Thyroid gland (tissue), 4 donors: Measurements from ENCODE around the gene INPP4B.

ENCODE experiments used
- POLR2A ChIP-seq, 2 donors: fragments of 450-650 bp; IDR thresholded peaks; one replicate each; pipeline ENCODE4 v1.6.1; 2017; ENCODE audit warnings: antibody characterized with exemption in 2 of 2, mild to moderate bottlenecking in 2 of 2, moderate library complexity in 1 of 2
- TF ChIP-seq, protein P1 (sequence below), 6 experiments: fragments of 200-600 bp in 3 of 6; fragments of 450-650 bp in 3 of 6; sonication (generic) in 3 of 6; IDR thresholded peaks; one replicate each; pipeline ENCODE4 v1.5.1; 2016 to 2019; ENCODE audit warnings: antibody characterized with exemption in 6 of 6, mild to moderate bottlenecking in 2 of 6, inconsistent platforms in 1 of 6, moderate library complexity in 1 of 6

- TF ChIP-seq, protein P1, sequence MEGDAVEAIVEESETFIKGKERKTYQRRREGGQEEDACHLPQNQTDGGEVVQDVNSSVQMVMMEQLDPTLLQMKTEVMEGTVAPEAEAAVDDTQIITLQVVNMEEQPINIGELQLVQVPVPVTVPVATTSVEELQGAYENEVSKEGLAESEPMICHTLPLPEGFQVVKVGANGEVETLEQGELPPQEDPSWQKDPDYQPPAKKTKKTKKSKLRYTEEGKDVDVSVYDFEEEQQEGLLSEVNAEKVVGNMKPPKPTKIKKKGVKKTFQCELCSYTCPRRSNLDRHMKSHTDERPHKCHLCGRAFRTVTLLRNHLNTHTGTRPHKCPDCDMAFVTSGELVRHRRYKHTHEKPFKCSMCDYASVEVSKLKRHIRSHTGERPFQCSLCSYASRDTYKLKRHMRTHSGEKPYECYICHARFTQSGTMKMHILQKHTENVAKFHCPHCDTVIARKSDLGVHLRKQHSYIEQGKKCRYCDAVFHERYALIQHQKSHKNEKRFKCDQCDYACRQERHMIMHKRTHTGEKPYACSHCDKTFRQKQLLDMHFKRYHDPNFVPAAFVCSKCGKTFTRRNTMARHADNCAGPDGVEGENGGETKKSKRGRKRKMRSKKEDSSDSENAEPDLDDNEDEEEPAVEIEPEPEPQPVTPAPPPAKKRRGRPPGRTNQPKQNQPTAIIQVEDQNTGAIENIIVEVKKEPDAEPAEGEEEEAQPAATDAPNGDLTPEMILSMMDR (IDR thresholded peaks at IDR 0.05), result no peak
- no peak for TF ChIP-seq POLR2A (IDR thresholded peaks at IDR 0.05)
Observed at GRCh38 chr4:142285222-142285583, 560.9 kb downstream of the INPP4B start.
